T47D (cell line): ENCODE data around the gene MOSPD3.

ENCODE experiments used
- DNase-seq, 2 experiments: peaks; one replicate each; pipeline versions ENCODE4 v3.0.0 to v3.0.0-alpha.2; 2011 to 2012; ENCODE audit warnings: low read depth in 1 of 2, low spot score in 1 of 2
- JUND ChIP-seq: IDR thresholded peaks from 2 replicates; pipeline ENCODE4 v1.6.1; 2012; ENCODE audit warnings: low read depth
- in situ Hi-C: cut with HindIII; loops from 2 replicates; pipeline ENCODE4 v1.10.0; 2016; ENCODE audit warnings: low sequenced_read_pairs, low pct_unique_long_range_greater_than_20kb

The MOSPD3 gene

GRCh38 chr7:100570954-100571828, 41.1 kb upstream of the MOSPD3 start:
- in situ Hi-C loops: no loop called here
- TF ChIP-seq JUND: no peak
- no peak for DNase-seq

- DNase-seq: no peak
- no peak for TF ChIP-seq JUND
- in situ Hi-C loops: no loop called here
These were observed 40.6 kb upstream of the MOSPD3 start for GRCh38 chr7:100571829-100572116.

DNA sequence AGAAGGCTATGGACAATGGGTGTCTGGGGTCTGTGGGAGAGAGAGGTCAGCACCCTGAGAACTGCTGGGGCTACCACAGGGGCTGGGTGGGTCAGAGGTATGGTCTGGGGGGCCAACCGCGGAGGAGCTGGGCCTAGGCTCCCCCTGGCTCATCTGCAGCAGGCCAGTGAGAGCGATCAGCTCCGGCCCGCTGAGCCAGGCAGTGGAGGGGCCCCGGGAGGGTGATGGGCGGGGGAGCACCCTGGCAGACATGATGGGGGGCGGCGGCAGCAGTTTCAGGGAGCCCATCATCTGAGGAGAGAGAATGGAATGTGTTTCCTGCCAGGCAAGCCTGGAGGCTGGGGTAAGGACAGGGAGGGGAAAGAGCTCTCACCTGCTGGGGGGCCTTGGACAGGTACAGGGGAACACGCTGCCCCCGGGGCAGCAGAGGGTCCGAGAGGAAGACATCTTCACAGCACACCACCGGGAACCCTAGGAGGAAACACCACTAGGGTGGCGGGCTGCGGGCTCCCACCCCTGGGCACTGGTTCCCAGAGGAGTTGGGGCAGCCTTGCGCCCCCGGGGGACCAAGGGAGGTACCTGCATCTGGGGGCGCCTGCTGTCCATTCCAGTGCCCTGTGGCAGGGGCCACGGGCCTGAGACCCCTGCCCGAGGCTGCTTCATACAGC, 39.9 kb upstream of the MOSPD3 start:
- no peak for DNase-seq
- in situ Hi-C loops: no loop called here
- no peak for TF ChIP-seq JUND

- in situ Hi-C loops: no loop called here
- no peak for TF ChIP-seq JUND
- no peak for DNase-seq
These were observed 39.2 kb upstream of the MOSPD3 start for GRCh38 chr7:100572949-100573675.

- DNase-seq: no peak
- in situ Hi-C loops: no loop called here
- no peak for TF ChIP-seq JUND
These were observed 38.5 kb upstream of the MOSPD3 start, which contains the start of gene SAP25 for GRCh38 chr7:100573691-100574361. Gene SAP25, minus strand, starts transcription at chr7:100573900. Its CDS starts 158 bp downstream, at chr7:100573742.

DNA sequence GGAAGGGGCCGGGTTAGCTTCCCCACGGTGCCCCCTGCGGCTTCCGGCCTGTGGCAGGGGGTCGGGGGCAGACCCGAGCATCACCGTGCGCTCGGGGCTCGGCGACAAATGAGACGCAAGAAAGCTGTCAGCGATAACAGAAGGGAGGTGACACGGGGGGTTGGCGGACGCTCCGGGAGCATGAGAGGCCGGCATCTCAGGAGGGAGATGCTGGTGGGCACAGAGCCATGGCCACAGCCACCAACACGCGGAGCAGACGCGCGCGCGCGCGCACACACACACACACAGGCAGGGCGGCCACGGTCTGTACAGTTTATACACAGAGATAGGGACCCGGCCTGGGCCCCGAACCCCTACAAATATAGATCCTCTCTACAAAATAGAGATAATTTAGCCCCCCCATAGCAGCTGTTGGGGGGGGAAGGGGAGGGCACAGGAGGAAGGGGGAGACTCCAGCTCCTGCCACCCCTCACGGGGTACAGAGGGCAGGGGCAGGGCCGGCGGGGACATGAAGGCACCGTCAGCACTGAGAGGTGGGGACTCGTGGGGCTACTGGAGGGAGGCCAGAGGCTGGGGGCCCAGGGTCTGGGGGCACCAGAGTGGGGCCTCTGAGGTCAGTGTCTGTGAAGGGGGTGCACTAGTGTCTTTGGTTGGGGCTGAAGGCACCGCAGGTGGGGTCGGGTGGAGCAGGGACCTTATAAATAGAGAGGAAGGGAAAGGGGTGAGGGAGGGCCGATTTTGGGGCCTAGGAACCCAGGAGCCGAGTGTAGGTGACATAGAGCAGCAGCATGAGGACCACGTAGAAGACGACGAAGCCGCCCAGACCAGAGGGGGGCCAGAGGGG, 37.8 kb upstream of the MOSPD3 start:
- no peak for TF ChIP-seq JUND
- no peak for DNase-seq
- in situ Hi-C loops: no loop called here

DNA sequence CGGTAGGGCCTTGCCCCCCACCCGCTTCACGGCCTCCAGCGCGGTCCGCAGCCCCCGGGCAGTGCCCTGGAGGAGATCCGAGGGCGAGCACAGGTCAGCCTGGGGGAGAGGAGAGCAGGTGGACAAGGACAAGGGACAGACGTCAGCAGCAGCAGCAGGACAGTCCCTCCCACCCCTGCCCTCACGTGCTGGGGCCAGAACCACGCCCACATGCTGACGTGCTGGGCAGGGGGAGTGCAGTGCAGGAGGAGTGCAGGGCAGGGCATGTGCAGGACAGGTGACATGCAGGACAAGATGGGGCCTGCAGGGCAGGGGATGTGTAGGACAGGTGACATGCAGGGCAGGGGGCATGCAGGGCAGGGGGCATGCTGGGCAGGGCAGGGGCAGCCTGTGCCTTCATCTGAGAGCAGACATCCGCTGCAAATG, 37.1 kb upstream of the MOSPD3 start:
- DNase-seq: no peak
- in situ Hi-C loops: no loop called here
- TF ChIP-seq JUND: no peak

DNA sequence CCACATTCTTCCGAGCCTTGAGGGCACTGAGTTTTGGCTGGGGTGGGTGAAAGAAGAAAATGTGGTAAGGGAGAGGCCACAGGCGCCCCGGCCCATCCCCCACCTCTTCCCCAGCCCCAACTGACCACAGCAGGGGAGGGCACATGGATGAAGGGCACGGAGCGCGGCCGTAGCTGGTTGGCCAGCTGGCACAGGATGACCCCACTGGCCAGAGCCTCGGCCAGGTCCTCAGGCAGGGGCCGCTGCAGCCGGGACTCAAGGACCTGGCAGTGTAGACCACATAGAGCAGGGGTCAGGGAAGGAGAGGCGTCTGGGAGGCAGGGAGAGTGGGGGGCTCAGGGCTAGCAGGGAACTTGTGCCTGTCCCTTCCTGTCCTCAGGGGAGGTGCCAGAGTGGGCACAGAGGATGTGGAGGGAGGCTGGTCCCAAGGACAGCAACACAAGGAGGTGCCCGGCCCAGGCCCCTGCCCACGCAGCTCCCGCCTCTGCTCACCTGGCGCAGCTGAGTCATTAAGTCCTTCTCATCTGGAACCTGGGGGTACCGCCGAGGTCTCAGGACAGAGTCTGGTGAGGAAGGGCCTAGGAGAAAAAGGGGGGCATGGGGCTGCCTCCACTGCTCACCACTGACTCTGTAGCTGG, 36.5 kb upstream of the MOSPD3 start:
- TF ChIP-seq JUND: no peak
- no peak for DNase-seq
- in situ Hi-C loops: no loop called here

DNA sequence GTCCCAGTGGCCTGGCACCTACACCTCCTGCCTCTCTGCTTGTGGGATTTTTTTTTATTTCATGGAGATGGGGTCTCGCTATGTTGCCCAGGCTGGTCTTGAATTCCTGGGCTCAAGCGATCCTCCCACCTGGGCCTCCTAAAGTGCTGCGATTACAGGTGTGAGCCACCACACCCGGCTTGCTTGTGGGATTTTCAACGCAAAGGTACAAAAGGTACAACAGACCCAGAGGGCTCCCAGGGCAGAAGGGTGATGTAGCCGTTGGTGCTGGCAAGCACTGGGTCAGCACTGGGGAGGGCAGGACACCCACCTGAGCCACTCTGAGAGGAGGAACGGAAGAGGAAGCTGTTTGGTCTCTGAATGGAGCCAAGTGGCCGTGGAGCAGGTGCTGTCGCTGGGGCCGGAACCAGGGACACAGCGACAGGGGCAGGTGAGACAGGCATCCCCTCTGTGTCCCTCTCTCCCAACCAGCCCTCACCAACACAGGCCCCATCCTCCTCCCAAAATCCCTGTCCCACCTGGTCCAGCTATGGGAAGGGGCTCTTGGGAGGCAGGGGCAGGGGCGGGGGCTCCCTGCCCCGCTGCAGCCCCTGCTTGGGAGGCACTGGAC, 35.9 kb upstream of the MOSPD3 start:
- TF ChIP-seq JUND: no peak
- in situ Hi-C loops: no loop called here
- no peak for DNase-seq

- DNase-seq: no peak
- in situ Hi-C loops: no loop called here
These were observed 35.2 kb upstream of the MOSPD3 start for GRCh38 chr7:100577103-100577502.

DNA sequence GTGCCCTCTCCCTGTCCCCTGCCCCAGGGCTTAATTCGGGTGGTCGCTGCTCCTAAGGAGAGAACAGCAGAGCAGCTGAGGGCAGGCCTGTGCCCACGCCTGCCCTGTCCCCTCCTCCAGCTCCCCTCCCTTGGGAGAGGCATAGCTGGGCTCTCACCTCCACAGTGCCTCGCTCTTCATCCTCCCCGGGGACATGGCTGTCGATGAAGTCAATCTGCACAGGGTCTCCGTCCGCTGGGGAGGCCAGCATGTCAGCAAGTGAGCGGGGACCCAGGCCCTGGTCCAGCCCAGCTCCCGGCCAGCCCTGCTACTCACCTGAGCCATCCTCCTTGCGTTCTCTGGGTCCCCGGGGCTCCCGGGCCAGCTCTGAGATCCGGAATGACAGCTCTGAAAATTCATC, 34.8 kb upstream of the MOSPD3 start:
- no peak for TF ChIP-seq JUND
- no peak for DNase-seq
- in situ Hi-C loops: no loop called here

More at GRCh38 chr7:100577103-100577502, 35.2 kb upstream of the MOSPD3 start:
- no peak for TF ChIP-seq JUND
